ENCODE measurements around the gene ADIRF.
"Not testable (repeated sequence)": the region's sequence is repeated elsewhere in the genome, so short reads cannot be mapped to it uniquely, and the experiment has no call there.

The ADIRF gene

DNA sequence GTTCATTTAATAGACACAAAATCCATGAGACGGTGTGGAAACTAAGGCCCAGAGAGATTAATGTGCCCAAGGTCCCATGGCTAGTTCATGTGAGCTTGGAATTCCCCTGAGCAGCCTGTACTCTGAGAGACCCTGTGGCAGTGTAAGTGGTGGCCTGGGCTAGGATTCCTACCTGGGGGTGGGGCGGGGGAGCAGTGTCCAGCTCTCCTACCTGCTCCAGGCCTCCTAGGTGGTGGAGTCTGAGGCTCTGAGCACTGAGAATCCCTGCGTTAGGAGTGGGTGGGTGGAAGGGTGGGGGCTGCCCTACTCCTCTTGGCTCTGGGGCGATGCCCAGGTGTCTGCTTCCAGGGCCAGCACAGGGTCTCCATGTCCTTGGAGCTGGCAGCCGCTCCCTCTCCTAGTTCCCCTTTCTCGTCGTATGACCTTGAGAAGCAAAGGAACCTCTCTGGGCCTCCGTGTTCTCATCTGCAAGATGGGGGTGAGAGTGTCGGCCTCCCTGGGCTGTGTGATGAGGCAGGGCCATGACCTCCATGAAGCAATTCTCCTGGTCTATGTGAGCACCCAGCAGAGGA, 7.3 kb upstream of the ADIRF start:
- DNase-seq (ENCODE audit: low spot score), result no peak

DNA sequence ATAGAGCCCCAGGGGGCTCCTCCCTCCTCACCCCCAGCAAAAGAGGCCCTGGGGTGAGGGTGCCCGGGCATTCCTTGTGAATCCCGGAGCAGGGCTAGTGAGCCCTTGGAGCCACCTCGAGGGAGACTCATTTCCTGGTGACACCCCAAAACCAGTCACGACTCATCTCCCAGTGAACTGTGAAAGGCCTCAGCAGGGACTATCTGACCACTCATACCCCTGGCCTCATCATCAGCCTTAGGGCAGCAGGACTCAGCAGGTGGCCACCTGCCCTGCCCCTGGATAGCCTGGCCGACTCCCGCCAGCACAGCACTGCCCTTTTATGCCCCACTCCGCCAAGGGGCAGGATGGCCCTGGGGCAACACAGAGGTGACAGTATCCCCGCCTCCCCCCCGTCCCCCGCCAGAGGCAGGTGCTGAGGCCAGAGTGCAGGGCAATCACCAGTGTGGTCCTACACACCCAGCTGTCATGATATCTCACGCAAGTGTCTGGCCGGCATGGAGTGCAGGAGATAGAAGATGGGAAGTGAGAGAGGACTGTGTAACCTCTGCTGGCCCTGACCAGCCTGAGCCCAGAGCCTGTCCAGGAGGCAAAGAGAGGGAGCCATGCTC, 6.7 kb upstream of the ADIRF start:
- no peak for DNase-seq (ENCODE audit: low spot score)

DNA sequence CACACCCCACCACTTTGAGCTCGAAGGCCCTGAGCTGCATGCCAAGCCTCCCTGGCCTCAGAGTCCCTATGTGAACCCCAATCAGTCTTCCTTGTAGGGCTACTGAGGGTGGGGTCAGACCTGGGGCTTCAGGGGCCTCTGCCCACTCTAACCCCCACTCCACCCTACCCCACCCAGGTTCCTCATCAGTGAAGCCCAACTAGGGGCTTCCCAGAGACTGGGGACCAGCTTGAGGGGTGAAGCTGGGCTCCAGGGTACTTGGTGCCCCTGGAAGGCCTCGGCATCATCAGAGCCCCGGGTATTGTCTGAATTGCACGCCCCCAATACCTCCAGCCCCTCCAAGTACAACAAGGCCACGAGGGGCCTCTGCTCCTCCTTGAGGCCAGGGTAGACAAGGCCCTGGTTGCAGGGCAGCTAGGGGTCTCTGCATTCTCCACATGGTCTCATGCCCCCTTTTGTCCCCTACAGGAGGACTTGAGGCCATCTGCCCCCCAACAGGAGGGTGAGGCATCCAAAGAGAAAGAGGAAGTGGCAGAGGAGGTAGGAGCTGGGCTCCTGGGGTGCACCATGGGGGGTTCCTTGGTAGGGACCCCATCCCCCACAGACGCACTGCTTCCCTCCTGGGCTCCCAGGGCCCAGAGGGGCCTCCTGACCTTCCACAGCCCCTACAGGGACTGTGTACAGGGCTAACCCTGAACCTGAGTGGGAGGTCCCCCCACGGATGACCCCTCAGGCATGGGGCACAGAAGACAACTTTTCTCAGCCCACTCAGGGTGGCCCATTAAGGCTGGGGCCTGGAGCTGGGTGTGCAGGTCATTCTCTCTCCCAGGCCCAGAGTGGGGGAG, 5.9 kb upstream of the ADIRF start:
- no peak for DNase-seq (ENCODE audit: low spot score)

DNA sequence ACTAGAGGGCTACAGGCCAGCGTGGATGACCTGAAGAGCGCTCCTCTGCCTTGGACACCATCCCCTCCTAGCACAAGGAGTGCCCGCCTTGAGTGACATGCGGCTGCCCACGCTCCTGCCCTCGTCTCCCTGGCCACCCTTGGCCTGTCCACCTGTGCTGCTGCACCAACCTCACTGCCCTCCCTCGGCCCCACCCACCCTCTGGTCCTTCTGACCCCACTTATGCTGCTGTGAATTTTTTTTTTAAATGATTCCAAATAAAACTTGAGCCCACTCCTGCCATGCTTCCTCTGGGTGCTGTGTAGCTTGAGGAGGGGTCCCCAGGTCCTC, 5.3 kb upstream of the ADIRF start:
- DNase-seq (ENCODE audit: low spot score), result no peak

DNA sequence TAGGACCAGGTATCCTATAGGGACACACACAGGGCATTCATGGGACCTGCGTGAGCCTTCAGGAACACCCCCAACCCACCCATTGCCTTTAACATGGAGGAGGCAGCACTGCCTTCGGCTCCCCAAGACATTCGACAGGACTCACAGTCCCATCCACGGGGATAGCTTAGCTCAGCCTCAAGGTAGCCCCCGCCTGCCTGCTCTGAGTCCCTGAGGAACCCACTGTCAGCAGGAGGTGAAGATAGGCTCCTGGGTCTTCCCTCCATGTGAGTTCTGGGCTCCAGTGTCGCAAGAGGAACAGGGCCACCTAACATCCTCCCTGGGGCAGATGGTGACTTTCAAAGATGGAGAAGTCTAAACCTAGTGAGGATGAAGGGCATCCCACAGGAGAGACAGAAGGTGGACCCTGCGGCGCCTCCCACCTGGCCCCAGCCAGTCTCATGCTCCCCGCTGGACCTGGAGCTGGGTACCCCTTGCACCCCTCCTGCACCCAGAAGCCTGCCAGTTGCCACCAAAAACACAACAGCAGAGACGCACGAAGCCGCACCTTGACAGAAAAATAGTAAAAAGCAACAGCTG, 4.9 kb upstream of the ADIRF start:
- DNase-seq (ENCODE audit: low spot score), result no peak

DNA sequence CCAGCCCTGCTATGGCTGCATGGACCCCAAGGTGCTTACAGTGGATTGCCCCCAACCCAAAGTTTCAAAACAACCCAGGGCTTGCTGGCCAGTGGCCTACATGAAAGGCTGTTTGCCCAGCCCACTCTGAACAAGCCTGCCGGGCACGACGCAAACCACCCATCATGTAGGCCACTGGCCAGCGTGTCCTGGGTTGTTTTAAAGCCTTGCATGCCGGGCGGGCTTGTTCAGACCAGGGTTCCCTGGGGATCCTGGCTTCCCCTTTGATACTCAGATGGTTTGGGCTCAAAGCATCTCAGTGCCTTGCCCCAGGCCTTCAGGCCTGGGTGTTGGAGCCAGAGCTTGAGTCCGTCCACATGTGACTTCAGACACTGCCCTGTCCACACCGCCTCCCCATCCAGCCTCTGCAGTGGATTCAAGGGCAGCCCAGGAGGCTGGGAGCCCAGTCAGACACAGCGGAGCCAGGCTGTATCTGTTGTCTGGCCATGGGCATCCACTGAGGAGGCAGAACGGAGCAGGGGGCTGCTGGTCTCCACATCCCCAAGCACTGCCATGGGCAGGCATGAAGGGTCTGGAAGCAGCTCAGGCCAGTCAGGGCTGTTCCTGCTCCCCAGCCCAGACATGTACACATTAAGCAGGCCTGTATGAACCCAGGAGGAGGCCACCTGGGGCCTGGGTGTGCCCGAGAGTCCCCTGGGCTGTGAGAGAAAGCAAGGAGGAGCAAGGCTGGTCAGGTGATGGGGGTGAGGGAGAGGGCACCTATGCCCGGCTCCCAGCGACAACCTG, 4.0 kb upstream of the ADIRF start:
- DNase-seq (ENCODE audit: low spot score), result no peak

DNA sequence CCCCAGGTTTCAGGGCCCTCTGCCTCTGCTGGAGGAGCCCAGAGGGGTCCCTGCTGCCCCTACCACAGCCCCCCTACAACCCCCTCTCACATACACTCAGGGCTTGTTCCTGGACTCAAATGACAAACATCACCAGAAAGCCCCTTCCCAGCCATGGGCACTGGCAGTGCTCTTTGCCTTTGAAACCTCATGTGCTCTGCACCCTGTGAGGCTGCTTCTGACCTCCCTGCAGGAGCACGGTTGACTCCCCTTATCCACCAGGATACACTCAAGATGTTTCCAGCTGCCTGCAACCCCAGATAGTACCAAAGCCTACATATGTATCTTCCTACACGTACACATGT, 3.5 kb upstream of the ADIRF start:
- no peak for DNase-seq (ENCODE audit: low spot score)

DNA sequence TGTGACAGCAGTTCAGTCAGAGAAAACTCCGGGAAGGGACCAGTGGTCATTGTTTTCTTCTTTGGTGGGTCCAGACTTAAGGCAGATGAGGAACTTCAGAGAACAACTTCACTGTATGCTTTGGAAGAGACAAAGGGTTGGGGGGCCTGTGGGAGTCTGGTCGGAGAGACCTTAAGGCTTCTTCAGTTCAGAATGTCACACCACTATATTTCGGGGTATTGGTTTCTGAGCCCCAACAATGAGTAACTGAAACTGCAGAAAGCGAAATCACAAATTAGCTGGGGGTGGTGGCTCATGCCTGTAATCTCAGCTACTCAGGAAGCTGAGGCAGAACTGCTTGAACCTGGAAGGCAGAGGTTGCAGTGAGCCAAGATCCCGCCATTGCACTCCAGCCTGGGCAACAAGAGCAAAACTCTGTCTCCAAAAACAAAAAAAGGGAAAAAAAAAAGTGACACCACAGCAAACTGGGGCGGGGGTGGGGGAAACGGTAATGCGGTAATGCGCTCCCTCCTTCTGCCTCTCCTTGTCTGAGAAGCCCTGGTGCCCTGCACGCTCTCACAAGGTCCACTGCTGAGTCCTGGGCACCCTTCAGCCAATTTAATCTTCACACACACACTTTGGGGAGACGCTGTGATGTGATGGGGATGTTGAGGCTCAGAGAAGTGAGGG, 2.2 kb upstream of the ADIRF start:
- DNase-seq (ENCODE audit: low spot score), result no peak

DNA sequence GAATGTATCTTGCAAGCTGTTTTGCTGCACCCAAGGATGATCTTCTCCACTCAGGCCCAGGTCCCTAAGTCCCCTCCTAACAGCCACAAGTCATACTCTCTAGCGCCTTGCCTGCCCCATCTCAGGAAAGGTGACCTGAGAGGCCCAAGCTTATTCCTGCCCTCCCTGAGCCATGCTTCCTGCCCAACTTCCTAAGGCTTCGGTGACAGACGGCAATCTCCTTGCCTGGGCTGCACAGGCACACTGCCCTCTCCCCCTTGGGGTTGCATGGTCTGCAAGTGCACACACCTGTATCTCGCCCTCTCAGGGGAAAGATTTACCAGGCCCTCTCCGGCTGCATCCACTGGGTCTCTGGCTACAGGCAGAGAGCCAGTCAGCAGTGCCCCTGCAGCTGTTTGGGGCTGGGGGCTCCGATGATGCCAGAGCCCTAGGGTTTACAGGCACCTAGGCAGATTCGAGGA, 771 bp upstream of the ADIRF start:
- DNase-seq (ENCODE audit: low spot score), result no peak

DNA sequence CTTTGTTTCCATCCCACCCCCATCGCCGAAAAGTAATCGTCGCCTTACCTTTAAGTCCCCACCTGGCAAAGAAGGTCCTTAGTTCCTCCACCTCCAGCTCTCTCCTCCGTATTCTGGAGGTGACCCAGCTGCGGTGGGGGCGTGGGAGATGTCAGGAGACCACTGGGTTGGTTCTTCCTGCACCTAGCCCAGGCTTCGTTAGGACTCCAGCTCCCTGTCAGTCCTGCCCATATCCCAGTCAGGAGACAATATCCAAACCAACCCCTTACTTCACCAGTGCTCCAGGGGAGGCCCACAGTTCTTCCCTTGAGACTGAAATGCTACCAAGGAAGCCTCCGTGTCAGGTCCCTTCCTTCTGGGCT, 693 bp downstream of the ADIRF start:
- DNase-seq (ENCODE audit: low spot score), result no peak

DNA sequence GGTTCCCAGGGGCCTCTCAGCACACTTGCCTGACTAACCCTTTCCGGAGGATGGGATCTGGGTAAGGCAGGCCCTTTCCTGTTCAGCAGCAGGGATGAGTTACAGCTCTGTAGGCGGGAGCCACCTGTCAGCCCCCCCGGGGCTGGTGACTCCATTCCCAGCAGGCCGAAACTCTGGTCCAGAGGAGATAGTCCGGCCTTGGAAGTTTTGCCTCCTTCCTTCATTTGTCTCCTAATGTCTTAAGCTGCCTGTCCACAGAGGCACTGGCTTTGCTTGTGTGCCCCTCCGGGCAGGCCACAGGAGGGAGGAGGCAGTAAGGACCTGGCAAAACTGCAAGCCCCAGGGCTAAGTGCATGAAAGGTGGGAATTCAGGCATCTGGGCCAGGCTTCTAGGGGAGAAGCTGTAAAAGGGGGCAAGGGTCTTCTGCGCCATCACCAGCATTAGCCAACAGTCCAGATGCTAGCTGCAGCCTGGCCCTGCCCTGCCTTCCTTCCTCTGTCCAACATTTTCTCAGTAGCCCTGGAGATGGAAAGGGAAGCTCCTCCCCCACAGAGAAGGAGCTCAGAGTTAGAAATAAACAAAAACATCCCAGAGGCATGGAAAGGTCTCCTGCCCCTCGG, 1.2 kb downstream of the ADIRF start:
- no peak for DNase-seq (ENCODE audit: low spot score)

DNA sequence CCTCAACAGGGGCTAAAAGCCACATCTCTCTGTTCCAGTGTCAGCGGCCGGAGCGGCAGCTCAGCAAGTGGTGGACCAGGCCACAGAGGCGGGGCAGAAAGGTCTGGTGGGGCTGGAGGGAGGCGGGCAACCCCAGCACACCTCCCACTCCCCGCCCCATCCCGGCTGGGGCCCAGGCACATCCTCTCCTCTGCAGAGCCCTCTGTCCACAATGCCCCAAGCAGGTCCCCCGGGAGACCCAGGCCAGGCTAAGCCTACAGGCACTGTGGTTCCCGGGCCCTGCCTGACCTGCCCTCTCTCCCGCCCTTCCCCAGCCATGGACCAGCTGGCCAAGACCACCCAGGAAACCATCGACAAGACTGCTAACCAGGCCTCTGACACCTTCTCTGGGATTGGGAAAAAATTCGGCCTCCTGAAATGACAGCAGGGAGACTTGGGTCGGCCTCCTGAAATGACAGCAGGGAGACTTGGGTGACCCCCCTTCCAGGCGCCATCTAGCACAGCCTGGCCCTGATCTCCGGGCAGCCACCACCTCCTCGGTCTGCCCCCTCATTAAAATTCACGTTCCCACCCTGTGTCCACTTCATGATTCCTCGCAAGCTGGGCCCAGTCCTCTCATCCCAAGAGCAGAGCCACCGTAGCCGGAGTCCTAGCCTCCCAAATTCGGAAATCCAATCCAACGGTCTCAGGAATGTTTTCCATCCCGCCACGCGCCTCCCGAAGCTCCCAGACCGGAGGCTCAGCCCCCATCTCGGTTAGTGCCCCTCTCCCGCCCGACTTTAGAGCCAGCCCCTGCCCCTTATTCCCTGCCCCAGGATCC, 2.1 kb downstream of the ADIRF start:
- DNase-seq (ENCODE audit: low spot score), result no peak

DNA sequence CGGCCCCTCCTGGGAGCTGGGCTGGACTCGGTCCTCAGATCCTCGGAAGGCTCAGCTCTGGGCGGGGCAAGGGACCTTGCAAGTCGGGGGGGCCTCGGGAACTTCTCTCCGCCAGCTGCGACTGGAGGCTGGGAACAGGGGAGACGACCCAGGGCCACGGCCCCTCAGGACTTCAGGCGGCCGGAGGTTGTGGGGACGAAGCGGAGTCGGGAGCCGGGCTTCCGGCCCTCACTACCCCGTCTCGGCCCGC, 2.6 kb downstream of the ADIRF start:
- no peak for DNase-seq (ENCODE audit: low spot score)

DNA sequence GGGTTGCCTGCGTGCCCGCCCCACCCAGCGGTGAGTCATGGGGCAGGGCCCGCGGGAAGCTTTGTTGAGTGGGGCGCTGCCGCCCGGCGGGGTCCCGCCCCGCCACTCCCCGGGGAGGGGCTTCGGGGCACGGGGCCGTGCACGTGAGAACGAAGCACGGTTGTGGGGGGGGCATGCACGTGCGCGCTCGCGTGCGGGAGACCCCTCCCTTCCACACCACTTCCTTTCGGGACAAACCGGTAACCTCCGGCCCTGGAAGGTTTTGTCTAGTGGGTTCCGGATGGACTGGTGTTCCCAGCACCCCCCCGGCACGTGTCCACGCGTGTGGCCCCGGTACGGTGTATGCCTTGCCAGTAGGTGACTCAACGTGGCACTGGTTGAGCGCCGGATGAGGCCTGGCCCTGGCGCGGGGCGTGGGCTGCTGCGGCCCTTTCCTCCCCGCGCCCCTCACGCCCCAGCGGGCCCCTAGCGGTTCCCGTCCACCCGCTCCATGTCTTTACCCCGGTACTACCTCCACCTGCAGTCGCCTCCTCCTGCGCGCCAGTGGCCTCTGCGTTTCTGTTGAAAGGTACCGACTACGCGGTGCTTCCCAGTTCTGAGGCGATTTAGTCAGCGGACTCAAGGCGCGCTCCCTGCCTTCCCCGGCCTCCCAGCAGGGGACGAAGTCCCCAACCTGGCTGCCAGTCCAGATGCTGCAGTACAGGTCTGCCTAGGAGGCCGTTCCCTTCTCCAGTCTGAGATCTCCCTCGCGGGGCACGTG, 3.1 kb downstream of the ADIRF start:
- peak; percentile 77 for DNase-seq (ENCODE audit: low spot score)

DNA sequence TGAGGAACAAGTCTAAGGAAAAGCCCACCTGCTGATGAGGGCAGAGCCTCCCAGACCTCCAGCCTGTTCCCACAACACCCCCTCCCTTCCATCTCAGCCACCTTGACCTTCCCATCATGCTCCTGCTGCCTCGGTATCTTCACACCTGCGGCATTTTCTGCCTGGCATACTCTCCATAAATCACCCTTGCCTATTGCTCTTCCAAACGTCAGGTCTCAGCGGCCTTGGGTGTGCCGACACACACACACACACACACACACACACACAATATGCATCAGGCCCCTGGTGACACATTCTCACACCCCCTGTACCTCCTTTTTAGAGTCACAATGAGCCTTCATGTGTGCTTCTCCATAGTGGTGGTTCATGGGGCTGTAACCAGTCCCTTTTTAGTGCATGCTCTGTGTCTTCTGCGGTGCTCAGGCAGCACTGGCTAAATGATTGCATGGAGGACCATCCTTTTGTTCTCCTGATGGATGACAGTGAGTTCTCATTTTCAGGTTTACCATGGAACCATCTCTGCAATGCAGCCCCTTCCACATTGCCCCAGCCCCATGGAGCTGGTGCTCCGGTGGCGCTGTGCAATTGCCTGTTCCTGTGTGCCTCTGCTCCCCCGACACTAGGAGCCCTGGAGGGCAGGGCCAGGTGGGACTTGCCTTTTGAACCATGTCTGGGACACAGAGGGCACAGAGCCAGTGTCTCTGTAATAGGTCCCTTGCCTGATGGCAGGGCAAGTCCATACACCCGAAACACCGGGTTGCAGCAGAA, 4.5 kb downstream of the ADIRF start:
- DNase-seq (ENCODE audit: low spot score), result no peak

DNA sequence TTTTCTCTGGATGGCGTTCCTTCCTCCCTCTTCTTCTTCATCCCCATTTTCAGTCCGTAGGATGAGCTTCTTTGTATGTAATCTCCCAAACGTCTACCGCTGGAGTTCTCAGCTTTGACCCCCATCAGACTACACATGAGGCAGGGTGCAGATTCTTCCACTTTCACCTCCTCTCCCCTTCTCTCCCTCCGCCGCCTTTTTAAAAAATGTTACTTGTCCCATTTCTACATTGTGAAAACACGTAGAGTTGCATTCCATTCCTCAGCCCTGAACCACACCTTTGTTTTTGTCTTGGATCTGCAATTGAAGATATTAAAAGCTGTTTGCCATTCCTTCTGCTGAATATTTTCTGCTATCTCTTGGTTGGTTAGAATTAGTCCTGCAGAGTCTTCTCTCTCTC, 6.2 kb downstream of the ADIRF start:
- no peak for DNase-seq (ENCODE audit: low spot score)

DNA sequence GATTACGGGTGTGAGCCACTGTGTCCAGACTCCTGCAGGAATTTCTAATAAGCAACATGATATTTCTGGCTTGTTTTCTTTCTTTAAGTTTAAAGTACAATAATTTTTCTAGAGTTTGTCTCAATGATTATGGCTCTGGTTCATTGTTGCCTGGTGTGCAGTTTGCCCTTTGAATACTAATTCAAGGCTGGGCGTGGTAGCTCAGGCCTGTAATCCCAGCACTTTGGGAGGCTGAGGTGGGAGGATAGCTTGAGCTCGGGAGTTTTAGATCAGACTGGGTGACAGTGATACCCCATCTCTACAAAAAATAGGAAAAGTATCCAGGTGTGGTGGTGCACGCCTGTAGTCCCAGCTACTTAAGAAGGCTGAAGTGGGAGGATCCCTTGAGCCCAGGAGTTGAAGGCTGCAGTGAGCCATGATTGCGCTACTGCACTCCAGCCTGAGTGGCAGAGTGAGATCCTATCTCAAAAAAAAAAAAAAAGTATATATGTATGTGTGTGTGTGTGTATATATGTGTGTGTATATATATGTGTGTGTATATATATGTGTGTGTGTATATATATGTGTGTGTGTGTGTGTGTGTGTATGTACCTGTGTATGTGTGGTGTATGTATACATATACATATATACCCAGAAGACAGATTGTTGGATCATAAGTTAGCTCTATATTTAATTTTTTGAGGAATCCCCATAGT, 8.2 kb downstream of the ADIRF start:
- DNase-seq (ENCODE audit: low spot score), result no peak

DNA sequence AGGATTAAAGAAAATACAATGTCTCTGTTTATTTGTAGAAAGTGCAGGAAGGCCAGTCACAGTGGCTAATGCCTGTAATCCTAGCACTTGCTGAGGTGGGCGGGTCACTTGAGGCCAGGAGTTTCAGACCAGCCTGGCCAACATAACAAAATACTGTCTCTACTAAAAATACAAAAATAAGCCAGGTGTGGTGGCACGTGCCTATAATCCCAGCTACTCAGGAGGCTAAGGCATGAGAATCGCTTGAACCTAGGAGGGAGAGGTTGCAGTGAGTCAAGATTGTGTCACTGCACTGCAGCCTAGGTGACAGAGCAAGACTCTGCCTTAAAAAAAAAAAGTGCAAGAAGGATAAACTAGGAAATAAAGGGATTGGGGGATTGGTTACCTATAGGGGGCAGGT, 10.2 kb downstream of the ADIRF start:
- DNase-seq (ENCODE audit: low spot score), result not testable (repeated sequence)

DNA sequence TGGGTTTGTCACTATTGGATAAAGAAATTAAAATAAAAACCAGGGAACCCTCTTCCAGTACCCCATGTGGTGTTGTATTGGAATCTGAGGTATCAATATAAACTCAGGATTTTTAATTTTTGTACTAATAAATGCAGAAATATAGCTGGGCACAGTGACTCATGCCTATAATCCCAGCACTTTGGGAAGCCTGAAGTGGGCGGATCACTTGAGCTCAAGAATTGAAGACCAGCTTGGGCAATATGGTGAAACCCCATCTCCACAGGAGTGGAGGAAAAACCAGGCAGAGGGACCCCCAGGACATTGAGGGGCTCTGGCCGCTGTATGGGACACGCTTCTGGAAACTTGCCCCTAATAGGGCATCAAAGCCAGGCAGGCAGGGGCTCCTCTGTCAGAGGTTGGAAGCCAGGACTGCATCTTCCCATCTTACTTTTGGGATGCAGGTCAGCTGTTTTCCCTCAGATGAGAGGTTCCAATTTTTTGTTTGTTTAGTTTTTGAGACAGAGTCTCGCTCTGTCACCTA, 11.1 kb downstream of the ADIRF start:
- DNase-seq (ENCODE audit: low spot score), result no peak
